ES-I3 (cell line): ENCODE data around the gene PPP1R16B.

Experiments
- H3K36me3 ChIP-seq: 2 replicates; pipeline ENCODE4 v1.6.1; 2013; ENCODE audit warnings: mild to moderate bottlenecking, low read length, control low read depth, moderate library complexity; ENCODE audit not compliant: insufficient read depth
- H3K4me1 ChIP-seq: 2 replicates; pipeline ENCODE4 v1.6.1; 2013; ENCODE audit warnings: mild to moderate bottlenecking, control low read depth, low read length; ENCODE audit not compliant: insufficient read depth
- H3K9ac ChIP-seq: 2 replicates; pipeline ENCODE4 v1.6.1; 2013; ENCODE audit warnings: low read depth, mild to moderate bottlenecking, low read length, moderate library complexity
- H3K9me3 ChIP-seq: 2 replicates; pipeline ENCODE4 v1.6.1; 2013; ENCODE audit warnings: mild to moderate bottlenecking, low read length, moderate library complexity; ENCODE audit not compliant: control insufficient read depth, insufficient read depth

PPP1R16B gene

GRCh38 chr20:38827770-38828281 is 22.3 kb downstream of the PPP1R16B start:
- no peaks in the 10 kb centered on the region; the same call in 1 of the 2 replicates for H3K36me3 ChIP-seq
- no peak overlapping the region for H3K9ac ChIP-seq
- no peaks in the 10 kb centered on the region for H3K9me3 ChIP-seq
- H3K4me1 ChIP-seq = peaks cover 21% of the 10 kb centered on the region

- Histone ChIP-seq H3K4me1 (peaks cover 21% of the 10 kb centered on the region), H3K9me3 (no peaks in the 10 kb centered on the region), H3K36me3 (no peaks in the 10 kb centered on the region; the same call in 1 of the 2 replicates), H3K9ac (no peak overlapping the region)
Measured at GRCh38 chr20:38828514-38829295, 23.2 kb downstream of the PPP1R16B start.

GRCh38 chr20:38829296-38829875 is 23.9 kb downstream of the PPP1R16B start:
- no peaks in the 10 kb centered on the region; the same call in 1 of the 2 replicates for H3K36me3 ChIP-seq
- no peak overlapping the region for H3K9ac ChIP-seq
- H3K4me1 ChIP-seq = peaks cover 21% of the 10 kb centered on the region
- H3K9me3 ChIP-seq = no peaks in the 10 kb centered on the region

GRCh38 chr20:38830356-38830755 is 24.9 kb downstream of the PPP1R16B start:
- Histone ChIP-seq H3K9ac (no peak overlapping the region), H3K9me3 (no peaks in the 10 kb centered on the region), H3K36me3 (no peaks in the 10 kb centered on the region; the same call in 1 of the 2 replicates), H3K4me1 (peaks cover 14% of the 10 kb centered on the region)

- Histone ChIP-seq H3K4me1 (peaks cover 6% of the 10 kb centered on the region), H3K9me3 (no peaks in the 10 kb centered on the region), H3K36me3 (peaks cover under 1% of the 10 kb centered on the region), H3K9ac (no peak overlapping the region)
Measured at GRCh38 chr20:38831049-38831691, 25.7 kb downstream of the PPP1R16B start.

- Histone ChIP-seq H3K9ac (no peak overlapping the region), H3K36me3 (peaks cover 2% of the 10 kb centered on the region), H3K9me3 (no peaks in the 10 kb centered on the region), H3K4me1 (no peaks in the 10 kb centered on the region)
Measured at GRCh38 chr20:38831995-38832620, 26.6 kb downstream of the PPP1R16B start.

- Histone ChIP-seq H3K4me1 (no peaks in the 10 kb centered on the region), H3K9ac (no peak overlapping the region), H3K36me3 (peaks cover 2% of the 10 kb centered on the region), H3K9me3 (no peaks in the 10 kb centered on the region)
Measured at GRCh38 chr20:38833154-38833856, 27.8 kb downstream of the PPP1R16B start.

- Histone ChIP-seq H3K36me3 (peaks cover 2% of the 10 kb centered on the region), H3K4me1 (no peaks in the 10 kb centered on the region), H3K9ac (no peak overlapping the region), H3K9me3 (no peaks in the 10 kb centered on the region)
Measured at GRCh38 chr20:38833857-38834164, 28.3 kb downstream of the PPP1R16B start.

GRCh38 chr20:38834868-38835267 is 29.4 kb downstream of the PPP1R16B start:
- Histone ChIP-seq H3K9ac (no peak overlapping the region), H3K36me3 (peaks cover 2% of the 10 kb centered on the region; the same call in 1 of the 2 replicates), H3K9me3 (no peaks in the 10 kb centered on the region), H3K4me1 (no peaks in the 10 kb centered on the region)

GRCh38 chr20:38835792-38836191 is 30.3 kb downstream of the PPP1R16B start:
- Histone ChIP-seq H3K4me1 (peaks cover 8% of the 10 kb centered on the region; the same call in 1 of the 2 replicates), H3K36me3 (peaks cover 2% of the 10 kb centered on the region; the same call in 1 of the 2 replicates), H3K9me3 (no peaks in the 10 kb centered on the region), H3K9ac (no peak overlapping the region)

- Histone ChIP-seq H3K9me3 (no peaks in the 10 kb centered on the region), H3K9ac (no peak overlapping the region), H3K4me1 (peaks cover 10% of the 10 kb centered on the region), H3K36me3 (peaks cover 2% of the 10 kb centered on the region; the same call in 1 of the 2 replicates)
Measured at GRCh38 chr20:38836991-38837390, 31.5 kb downstream of the PPP1R16B start.

GRCh38 chr20:38838326-38838725 is 32.8 kb downstream of the PPP1R16B start:
- Histone ChIP-seq H3K4me1 (peaks cover 18% of the 10 kb centered on the region), H3K9ac (no peak overlapping the region), H3K36me3 (peaks cover 2% of the 10 kb centered on the region; the same call in 1 of the 2 replicates), H3K9me3 (no peaks in the 10 kb centered on the region)

GRCh38 chr20:38839563-38839962 is 34.1 kb downstream of the PPP1R16B start:
- Histone ChIP-seq H3K4me1 (peaks cover 18% of the 10 kb centered on the region), H3K9ac (no peak overlapping the region), H3K9me3 (no peaks in the 10 kb centered on the region), H3K36me3 (peaks cover 2% of the 10 kb centered on the region; the same call in 1 of the 2 replicates)
